Measurements from ENCODE around the gene FAM83B. TPM values are rescaled to one million over a fixed set of nuclear protein-coding genes. Genes with fewer than 3 reads are reported as not detected.

Gene FAM83B
- total RNA-seq, 1 donor from 2014 or later, result 12.6 TPM

GRCh38 chr6:54827010-54827409, 19.6 kb upstream of the FAM83B start:
- H3K27ac Mint-ChIP-seq, result no peak overlapping the region
- no peaks in the 10 kb centered on the region for H3K27me3 Mint-ChIP-seq (ENCODE audit: low read depth)
- no peak for DNase-seq (ENCODE audit: low spot score in 2 of 2, unreplicated experiment in 2 of 2)
- H3K4me1 Mint-ChIP-seq, result no peaks in the 10 kb centered on the region
- H3K4me3 Mint-ChIP-seq, result no peak overlapping the region
- TF ChIP-seq CTCF (IDR thresholded peaks at IDR 0.05; ENCODE audit: unreplicated experiment), result no peak
- peaks cover 1% of the 10 kb centered on the region for H3K36me3 Mint-ChIP-seq
- H3K9me3 Mint-ChIP-seq, result peaks cover 12% of the 10 kb centered on the region

DNA sequence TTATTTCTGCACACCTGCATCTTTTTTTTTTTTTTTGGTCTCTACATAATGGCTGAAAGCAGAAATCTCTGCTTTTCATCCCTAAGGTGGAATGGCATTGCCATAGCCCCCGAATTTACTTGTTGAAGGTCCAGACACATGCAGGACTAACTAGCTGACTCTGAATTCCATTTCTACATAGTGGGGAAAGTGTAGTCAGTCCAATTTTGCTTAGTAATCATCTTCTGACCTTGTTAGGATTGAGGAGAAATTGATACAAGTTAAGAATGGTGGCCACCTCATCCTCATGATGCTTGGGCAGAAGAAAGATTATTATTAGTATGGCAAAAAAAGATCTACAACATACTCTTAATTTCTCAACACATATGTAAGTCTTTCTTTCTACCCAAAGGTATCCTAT, 16.4 kb upstream of the FAM83B start:
- no peaks in the 10 kb centered on the region for H3K36me3 Mint-ChIP-seq
- TF ChIP-seq CTCF (IDR thresholded peaks at IDR 0.05; ENCODE audit: unreplicated experiment), result no peak
- DNase-seq (ENCODE audit: low spot score in 2 of 2, unreplicated experiment in 2 of 2), result no peak
- H3K9me3 Mint-ChIP-seq, result no peaks in the 10 kb centered on the region
- H3K4me3 Mint-ChIP-seq, result no peak overlapping the region
- H3K27me3 Mint-ChIP-seq (ENCODE audit: low read depth), result no peaks in the 10 kb centered on the region
- H3K4me1 Mint-ChIP-seq, result no peaks in the 10 kb centered on the region
- H3K27ac Mint-ChIP-seq, result no peak overlapping the region

GRCh38 chr6:54835176-54835575, 11.4 kb upstream of the FAM83B start:
- Mint-ChIP-seq H3K27me3 (ENCODE audit: low read depth) (no peaks in the 10 kb centered on the region), H3K27ac (no peak overlapping the region), H3K4me1 (no peaks in the 10 kb centered on the region), H3K36me3 (no peaks in the 10 kb centered on the region), H3K4me3 (no peak overlapping the region), H3K9me3 (no peaks in the 10 kb centered on the region)
- DNase-seq (ENCODE audit: low spot score in 2 of 2, unreplicated experiment in 2 of 2), result no peak
- no peak for TF ChIP-seq CTCF (IDR thresholded peaks at IDR 0.05; ENCODE audit: unreplicated experiment)

GRCh38 chr6:54846857-54847674, 495 bp downstream of the FAM83B start:
- Mint-ChIP-seq H3K9me3 (no peaks in the 10 kb centered on the region), H3K36me3 (peaks cover 8% of the 10 kb centered on the region), H3K4me3 (peak overlapping the region; percentile 99), H3K4me1 (peaks cover 34% of the 10 kb centered on the region), H3K27me3 (ENCODE audit: low read depth) (peaks cover 6% of the 10 kb centered on the region), H3K27ac (peak overlapping the region; percentile 99)
- no peak for TF ChIP-seq CTCF (IDR thresholded peaks at IDR 0.05; ENCODE audit: unreplicated experiment)
- peak in 1 of 2 experiments; percentile 59 for DNase-seq (ENCODE audit: low spot score in 2 of 2, unreplicated experiment in 2 of 2)

GRCh38 chr6:54847799-54848597, 1.4 kb downstream of the FAM83B start:
- Mint-ChIP-seq H3K27me3 (ENCODE audit: low read depth) (peaks cover 6% of the 10 kb centered on the region), H3K4me3 (peak overlapping the region; percentile 99), H3K4me1 (peaks cover 34% of the 10 kb centered on the region), H3K36me3 (peaks cover 16% of the 10 kb centered on the region), H3K9me3 (peaks cover 9% of the 10 kb centered on the region), H3K27ac (peak overlapping the region; percentile 99)
- TF ChIP-seq CTCF (IDR thresholded peaks at IDR 0.05; ENCODE audit: unreplicated experiment), result no peak
- DNase-seq (ENCODE audit: low spot score in 2 of 2, unreplicated experiment in 2 of 2), result no peak

Data from mesothelial cell of epicardium (in vitro differentiated cells).